HTR-8/SVneo (cell line): ENCODE measurements around the gene RPS29.
"Not testable (repeated sequence)": the region's sequence is repeated elsewhere in the genome, so short reads cannot be mapped to it uniquely, and the experiment has no call there.

Experiments
- DNase-seq: peaks from one replicate; pipeline ENCODE4 v3.0.0; 2011; ENCODE audit warnings: low spot score, mixed read lengths; ENCODE audit not compliant: insufficient read length
- FAIRE-seq: peaks from 2 replicates; lab custom pipeline; 2011; peaks lifted over from hg19 to GRCh38; lab: Jason Lieb, UNC

Gene RPS29

DNA sequence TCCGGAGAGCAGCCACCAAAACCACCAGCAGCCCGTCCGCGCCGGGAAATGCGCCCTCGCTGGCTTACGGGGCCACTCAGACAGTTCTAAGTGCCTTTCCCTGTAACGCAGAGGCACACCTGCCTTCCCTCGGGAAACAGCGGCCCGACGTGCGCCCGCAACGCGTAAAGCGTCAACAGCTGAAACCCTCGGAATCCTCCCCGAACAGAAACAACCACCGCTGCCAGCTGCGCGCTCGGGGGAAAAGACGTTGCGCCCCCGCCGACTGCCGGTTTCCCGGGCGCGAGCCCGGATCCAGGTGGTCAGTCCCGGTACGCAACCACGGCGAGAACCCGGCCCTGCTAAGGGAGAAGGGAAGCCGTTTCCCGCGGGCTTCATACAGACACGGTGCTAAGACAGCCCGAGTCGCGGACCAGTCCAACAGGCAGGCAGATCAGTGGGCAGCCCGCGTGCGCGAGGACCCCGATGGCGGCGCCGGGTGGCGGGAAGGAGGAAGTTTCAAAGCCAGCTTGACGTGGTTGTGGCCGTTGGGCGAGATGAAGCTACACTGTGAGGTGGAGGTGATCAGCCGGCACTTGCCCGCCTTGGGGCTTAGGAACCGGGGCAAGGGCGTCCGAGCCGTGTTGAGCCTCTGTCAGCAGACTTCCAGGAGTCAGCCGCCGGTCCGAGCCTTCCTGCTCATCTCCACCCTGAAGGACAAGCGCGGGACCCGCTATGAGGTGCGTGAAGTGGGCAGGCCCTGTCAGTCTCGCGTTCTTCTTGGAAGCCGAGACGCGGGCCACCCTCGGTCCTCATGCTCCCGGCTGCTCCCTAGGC lies 12.5 kb upstream of the RPS29 start, which contains the start of gene LRR1:
TSS of gene LRR1 (plus strand) at position 456 of the 816 bp plus-strand sequence. CDS start at position 537, 81 bp downstream.
- FAIRE-seq (peak; percentile 68), DNase-seq (peak; percentile 57)

GRCh38 chr14:49598189-49598484 lies 12.0 kb upstream of the RPS29 start:
- no peak for DNase-seq
- no peak for FAIRE-seq

DNA sequence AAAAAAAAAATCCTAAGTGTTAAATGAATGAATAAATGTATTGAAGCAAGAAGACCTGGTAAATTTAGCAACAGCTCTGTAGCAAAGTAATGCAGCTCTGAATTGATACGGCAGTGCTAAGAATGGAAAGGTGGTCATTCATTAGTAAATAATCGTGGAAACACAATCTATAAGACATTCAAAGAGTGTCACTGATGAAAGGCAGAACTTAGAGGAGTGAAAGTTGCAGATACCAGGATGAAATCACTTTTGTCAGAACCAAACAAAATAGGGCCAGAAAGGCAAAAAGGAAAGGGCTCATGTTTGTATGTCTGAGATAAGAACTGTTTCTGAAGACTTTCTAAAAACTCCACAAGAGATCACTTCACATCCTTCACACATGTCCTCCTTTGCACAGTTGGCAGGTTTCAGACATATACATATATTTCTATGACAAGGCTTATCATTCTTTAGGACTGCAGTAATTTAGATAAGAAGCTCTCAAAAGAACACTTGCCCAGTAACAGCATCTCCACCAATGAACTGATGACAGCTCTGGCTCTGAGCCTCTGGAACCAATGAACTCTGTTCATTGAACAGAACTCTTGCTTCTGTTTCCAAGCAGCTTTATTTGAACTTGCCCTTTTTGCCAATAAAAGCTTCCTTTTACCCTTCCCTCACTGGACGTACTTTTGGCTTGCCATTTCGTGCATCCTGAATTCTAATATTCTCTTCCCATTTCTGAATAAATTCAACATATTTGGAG lies 8.3 kb upstream of the RPS29 start:
- no peak for FAIRE-seq
- DNase-seq, result no peak

DNA sequence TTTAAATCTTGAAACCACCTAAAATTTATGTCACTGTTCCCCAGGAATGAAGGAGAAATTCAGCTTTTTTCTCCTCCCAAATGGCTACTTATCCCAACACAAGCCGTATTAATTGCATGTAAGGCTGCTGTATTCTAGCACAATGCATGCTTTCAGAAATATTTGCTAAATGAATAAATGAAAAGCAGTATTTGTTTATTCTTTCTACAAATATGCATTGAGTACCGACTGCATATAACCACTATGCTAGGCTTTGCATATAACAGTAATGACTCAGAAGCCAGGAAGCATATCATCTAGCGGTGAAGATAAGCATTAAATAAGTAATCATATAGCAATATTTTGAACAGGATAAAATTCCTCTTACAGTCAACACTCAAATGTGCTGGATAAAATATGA lies 6.8 kb upstream of the RPS29 start:
- FAIRE-seq (no peak), DNase-seq (no peak)

- DNase-seq (no peak), FAIRE-seq (no peak)
Measured at GRCh38 chr14:49589387-49589786, 3.2 kb upstream of the RPS29 start.

DNA sequence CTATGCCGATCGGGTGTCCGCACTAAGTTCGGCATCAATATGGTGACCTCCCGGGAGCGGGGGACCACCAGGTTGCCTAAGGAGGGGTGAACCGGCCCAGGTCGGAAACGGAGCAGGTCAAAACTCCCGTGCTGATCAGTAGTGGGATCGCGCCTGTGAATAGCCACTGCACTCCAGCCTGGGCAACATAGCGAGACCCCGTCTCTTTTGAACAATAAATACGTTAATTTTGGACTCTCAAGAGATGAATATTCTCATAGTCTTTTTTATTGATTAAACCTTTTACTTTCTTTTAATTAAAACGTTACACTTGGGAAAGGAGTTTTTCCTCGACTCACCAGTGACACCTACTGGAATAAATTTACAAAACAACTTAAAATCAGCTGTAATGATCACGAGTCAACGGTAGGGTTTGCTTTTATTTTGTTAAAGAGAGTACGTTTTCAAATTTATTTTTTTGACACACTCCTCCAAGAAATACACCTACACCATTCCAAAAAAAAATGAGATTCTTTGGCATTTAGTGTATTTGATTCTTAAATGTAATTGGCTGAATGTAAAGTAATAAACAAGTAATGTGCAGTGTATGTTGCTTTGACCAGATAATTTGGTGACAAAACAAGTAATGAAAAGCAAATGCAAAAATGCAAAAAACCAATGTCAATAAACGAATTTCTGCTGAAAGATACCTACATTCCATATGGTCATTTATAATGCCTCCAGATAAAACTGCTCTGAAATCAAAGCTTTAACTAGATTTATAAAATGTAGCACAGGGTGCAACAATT lies 687 bp upstream of the RPS29 start:
- DNase-seq (no peak), FAIRE-seq (no peak)

DNA sequence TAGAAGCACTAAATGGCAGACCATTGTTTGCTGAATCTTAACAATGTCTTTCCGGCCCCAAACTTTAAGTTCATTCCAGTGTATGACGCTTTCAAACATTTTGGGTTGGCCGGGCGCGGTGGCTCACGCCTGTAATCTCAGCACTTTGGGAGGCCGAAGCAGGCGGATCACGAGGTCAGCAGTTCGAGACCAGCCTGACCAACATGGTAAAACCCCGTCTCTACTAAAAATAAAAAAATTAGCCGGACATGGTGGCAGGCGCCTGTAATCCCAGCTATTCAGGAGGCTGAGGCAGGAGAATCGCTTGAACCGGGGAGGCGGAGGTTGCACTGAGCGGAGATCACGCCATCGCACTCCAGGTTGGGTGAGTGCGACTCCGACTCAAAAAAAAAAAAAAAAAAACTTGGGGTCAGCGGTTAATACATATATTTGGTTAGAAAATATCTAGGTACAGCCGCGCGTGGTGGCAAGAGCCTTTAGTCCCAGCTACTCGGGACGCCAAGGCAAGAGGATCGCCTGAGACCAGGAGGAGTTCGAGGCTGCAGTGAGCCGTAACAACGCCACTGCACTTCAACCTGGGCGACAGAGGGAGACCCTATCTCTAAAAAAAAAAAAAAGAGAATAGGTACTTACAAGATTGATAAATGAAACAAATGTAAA lies 1.1 kb downstream of the RPS29 start:
- FAIRE-seq, DNase-seq: not testable (repeated sequence)

- FAIRE-seq (no peak), DNase-seq (no peak)
Measured at GRCh38 chr14:49584058-49584457, 2.1 kb downstream of the RPS29 start.

DNA sequence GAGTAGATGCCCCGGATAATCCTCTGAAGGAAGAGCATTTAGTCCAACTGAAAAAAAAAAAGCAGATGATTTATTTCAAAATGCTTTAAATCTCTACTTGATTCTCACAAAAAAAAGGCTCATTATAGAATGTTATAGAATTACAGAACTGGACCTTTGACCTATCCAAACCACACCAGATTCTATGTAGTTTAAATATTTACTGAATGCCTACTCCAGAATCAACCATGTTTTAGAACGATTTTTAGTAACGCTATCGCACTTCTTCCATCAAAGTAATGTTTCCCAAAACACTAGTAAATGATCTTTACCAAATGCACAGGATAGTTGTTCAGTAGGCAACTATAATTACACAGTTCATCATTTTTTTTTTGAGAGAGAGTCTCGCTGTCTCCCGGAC lies 2.6 kb downstream of the RPS29 start:
- FAIRE-seq (no peak), DNase-seq (no peak)

DNA sequence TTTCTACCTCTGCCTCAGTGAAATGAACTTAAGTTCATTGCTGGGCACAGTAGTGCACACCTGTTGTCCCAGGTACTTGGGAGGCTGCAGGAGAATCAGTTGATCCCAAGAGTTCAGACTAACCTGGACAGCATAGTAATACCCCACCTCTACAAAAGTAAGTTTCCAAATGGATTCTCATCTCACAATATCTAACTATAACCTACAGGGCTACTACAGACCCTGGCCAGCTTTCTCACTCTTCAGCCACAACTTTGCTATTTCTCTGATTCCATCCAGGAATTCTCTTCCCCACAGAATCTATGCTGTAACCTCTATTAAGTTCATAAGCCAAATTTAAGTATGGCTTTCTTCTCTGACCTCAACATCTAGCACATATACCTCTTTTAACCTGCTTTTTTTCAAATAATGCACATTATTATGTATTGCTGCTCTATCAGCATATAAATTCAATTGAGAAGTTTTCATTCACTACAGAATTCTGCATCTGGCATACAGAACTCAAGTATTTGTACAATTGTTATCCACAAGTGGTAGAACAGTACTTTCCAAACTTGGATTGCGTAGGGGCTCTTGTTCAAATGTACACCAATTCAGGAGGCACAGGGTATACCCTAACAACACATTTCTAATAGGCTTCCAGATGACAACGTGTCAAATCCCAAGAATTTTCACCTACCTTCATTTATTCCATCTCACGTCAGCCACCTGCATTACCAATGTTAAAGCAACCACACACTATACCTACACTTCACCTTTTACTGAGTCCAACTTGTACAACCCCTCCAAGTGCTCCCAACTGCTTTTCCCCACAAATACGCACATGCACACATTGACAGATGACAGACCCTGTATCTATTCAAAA lies 3.8 kb downstream of the RPS29 start:
- DNase-seq, result no peak

DNA sequence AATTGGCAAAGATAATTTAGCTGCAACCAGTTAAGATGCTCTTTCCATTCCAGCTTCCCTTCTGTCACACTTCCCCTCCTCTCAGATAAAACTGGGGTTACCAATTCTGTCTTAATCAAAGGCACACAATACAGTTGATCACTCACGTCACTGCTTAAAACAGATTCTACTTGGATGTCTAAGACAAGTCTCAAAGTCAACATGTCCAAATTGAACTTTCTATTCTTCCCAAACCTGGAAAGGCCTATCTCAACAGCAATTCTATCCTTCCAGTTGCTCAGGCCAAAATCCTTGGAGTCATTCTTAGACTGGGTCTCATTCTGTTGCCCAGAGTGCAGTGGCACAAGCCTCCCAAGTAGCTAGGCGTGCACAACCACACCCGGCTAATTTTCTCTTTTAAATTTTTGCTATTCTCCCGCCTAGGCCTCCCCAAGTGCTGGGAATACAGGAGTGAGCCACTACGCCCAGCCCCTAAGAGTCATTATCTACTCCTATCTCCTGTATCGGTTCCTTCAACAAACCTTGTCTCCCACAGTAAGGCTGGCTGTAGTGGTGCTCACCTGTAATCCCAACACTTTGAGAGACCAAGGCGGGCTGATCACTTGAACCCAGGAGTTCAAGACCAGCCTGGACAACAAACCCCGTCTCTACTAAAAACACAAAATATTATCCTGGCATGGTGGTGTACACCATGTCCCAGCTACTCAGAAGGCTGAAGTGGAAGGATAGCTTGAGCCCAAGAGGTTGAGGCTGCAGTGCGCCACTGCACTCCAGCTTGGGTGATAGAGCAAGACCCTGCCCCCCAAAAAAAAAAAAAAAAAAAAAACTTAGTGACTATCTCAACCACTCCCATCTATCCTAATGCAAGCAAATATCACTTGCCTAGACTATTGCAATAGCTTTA lies 4.7 kb downstream of the RPS29 start:
- DNase-seq (no peak), FAIRE-seq (no peak)

More for the DNA sequence above, 3.8 kb downstream of the RPS29 start:
- no peak for FAIRE-seq

DNA sequence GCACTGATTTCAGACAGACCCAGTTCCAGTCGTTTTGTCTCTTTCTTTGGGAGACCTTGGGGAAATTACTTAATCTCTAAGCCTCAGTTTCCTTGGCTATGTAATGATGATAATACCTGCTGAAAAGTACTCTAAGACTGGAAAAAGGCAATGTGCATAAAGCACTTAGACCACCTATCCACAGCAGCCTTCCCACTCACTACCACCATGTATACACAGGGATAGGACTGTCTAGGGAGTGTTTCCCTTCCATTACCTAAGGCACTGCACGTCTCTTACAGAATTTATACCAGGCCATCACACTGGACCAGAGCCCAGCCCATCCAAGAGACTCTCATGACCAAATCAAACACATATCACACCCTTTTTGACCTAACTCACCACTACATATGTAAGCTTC lies 6.3 kb downstream of the RPS29 start:
- no peak for DNase-seq
- no peak for FAIRE-seq

DNA sequence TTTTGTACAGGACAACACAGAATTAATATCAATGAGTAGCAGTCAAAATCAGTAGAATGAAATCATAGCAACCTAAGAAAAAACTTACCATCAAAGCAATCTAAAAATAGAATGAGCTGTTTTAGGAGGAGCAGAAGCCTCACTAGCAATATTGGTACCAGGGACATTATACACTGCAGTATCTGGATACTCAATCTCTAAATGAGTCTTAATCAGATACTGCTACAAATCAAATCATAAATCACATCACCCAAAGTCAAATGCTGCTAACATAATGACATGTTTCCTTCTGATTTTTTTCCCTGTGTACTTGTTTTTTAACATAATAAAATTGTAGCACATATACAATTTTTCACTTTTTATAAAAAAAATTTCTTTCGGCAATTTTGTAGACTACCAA lies 8.0 kb downstream of the RPS29 start:
- DNase-seq, result no peak
- FAIRE-seq, result no peak

DNA sequence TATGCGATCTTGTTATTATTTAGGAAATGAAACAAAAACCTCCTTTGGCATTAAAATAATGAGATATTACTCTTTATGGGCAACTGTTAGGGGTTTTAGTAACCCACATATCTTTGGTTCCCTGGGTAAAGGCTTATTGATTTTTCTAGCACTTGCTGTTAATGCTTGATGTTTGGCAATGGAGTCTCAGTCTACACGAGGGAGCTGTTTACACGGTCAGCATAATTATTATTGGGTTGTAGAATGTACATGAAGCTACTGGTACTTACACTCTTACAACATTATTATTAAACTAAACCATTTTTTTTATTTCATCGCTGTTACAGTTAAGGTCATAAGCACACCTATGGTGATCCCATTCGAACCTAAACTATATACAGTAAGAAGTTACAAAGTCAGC lies 12.1 kb downstream of the RPS29 start:
- no peak for FAIRE-seq
- no peak for DNase-seq

DNA sequence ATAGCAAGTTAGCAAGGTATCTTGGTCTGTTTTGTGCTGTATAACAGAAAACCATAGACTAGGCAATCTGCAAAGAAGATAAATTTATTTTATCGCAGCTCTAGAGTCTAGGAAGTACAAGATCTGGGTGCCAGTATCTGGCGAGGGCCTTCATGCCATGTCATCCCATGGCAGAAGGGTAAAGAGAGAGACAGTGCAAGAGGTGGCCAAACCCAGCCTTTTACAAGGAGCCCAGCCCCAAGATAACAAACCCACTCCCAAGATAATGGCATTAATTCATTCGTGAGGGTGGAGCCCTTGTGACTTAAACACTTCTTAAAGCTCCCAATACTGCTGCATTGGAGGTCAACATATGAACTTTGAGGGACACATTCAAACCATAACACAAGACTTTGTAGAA lies 16.9 kb downstream of the RPS29 start:
- FAIRE-seq (no peak), DNase-seq (no peak)

DNA sequence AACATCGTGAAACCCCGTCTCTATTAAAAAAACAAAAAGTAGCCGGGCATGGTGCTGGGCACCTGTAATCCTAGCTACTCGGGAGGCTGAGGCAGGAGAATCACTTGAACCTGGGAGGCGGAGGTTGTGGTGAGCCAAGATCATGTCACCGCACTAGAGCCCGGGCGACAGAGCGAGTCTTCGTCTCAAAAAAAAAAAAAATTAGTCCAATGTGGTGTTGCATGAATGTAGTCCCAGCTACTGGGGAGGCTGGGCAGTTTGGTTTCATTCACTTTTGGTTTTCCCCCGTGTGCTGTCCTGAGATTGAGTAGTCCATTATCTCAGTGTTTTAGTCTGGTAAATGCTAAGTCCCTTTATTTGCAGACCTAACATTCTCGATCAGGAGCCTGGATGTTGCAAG lies 19.5 kb downstream of the RPS29 start:
- FAIRE-seq (no peak), DNase-seq (no peak)

- DNase-seq, result no peak
- FAIRE-seq, result no peak
Measured at GRCh38 chr14:49559979-49560768, 26.0 kb downstream of the RPS29 start.

DNA sequence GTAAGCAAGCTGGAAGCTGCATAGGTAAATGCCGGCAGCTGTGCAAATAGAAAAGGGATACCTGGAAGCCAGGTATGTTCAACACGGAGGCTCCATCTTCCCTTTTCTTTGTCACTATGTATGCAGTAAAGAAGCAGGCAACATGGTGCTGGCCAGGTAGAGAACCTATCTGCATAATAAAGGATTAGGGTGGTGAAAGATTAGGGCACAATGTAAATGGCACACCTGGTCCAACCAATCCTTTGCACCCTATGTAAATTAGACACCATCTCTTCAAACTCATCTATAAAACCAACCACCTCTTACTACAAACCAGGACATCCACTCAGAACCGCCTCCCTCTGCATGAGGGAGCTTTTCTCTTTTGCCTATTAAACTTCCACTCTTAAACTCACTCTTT lies 32.3 kb downstream of the RPS29 start:
- no peak for FAIRE-seq
- no peak for DNase-seq
